NCI-H2029 treated with DMSO at 0.1 percent for 48 hours (cell line): ENCODE results near the gene CRNKL1.
A peak's percentile ranks its signal among the peaks of the same experiment; 100 is the strongest.

Experiments used
- DNase-seq: peaks from one replicate; lab custom pipeline; 2025; lab: John Stamatoyannopoulos, UW

The CRNKL1 gene

DNA sequence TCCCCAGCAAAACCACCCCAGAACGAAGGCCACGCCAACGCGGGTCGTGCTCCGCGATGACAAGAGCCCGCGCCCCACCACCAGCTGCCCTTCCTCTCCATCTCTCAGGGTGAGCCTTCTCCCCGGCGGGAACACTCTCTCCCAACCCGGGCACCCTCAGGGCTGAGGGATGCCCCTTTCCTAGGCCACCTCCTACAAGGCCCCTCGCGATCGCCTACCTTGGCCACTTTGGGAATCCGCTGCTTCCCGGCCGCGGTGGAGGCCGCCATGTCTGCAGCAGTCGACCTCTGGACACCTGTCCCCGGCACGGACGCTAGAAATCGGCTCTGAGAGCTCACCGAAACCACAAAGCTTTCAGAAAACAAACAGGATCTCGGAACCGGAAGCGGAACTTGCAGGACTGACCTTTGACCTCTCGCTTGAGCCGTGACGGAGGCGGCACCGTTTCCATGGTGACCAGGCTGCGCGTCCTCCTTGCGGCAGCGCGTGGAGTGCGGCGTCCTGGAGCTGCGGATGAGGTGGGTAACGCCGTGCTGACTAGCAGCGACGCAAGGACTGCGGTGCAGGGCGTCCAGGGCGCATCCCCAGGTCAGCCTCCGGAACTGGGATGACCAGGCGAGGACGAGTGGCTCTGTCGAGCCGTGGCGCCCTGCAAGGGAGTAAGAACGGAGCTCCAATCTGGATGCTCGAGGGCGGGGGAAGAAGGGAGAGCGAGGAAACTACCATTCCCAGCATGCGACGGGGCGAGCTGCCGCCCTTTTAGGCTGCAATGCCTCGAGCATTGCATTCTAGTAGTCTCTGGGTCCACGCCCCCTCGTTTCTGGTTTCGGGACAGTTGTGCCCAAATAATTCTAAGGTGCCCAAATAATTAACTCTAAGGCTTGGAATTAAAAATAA, at the start of gene CRNKL1, which contains the start of gene CFAP61:
Gene CRNKL1, minus strand, starts transcription at position 393 of the 897 bp plus-strand sequence. Its CDS starts 124 bp downstream, at position 269.
Gene CFAP61, plus strand, starts transcription at position 459 of the 897 bp plus-strand sequence. CDS start 4,122 bp downstream, outside the sequence.
- DNase-seq, result peak; percentile 90

DNA sequence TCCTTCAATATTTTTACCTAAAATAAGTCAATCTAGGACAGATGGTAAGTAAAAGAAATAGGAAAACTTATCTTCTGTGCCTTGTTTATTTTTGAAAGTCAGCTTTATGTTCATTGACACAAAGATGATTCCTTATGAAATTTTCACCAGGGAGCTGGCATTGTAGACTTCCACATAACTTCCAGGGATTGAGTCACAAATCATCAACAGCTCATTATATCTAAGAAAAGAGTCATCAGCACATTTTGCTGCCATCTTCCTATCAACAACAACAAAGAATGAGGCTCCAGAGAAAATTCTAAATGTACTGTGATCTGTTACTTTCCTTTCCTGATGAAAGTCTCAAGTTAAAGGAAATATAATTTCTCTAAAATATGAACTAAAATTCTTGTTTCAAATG, 48.6 kb upstream of the CRNKL1 start:
- DNase-seq, result no peak

DNA sequence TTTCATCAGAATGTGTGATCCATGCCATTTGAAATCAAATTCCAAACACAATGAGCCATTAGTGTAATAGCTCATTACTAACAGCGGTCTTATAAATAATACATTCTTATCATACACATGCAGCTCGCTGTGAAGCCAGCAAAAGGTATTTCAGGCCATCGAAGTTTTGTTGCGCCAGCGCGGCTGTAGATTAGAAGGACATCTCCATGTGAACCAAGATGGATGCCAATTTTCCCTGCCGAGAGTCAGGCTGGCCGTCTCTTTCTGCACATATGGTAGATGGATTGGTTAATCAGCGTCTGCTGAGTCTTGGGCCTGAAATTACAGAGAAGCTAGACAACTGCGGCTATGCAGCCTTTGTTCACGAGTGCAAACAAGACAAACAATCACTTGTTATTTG, 44.2 kb upstream of the CRNKL1 start:
- no peak for DNase-seq

DNA sequence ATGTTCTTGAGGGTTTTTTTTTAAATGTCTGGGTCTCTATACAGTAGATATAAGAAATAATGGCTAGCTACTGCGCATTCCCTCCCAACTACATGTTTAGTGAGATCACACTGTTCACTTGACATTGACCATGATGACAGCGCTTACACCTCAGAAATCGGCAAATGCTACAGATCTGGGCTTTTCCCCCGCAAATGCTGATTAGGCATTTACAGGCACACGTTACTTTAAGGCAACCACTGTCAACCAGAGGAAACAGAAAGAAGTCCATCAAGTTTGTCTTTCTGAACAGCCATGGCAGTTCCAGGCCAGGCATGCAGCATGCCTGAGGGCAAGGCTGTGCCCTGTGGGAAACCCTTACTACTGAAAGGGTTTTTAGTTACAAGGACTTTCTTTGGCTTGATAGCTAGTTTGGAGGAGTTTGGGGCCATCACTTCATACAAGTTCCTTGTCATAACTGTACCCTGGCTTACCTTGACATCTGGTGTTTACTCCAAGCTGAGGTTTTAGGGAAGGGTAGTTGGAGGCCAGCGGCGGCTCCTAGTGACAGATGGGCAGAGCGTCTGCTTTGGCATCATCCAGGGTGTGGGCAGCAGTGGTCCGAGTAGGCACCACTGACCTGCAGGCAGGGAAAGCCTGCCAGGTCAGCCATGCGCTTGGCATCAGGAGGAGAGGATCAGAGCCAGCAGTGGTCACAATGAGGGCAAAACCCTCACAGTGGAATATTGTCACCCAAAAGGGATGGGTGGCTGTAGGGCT, 43.0 kb upstream of the CRNKL1 start:
- DNase-seq, result no peak

DNA sequence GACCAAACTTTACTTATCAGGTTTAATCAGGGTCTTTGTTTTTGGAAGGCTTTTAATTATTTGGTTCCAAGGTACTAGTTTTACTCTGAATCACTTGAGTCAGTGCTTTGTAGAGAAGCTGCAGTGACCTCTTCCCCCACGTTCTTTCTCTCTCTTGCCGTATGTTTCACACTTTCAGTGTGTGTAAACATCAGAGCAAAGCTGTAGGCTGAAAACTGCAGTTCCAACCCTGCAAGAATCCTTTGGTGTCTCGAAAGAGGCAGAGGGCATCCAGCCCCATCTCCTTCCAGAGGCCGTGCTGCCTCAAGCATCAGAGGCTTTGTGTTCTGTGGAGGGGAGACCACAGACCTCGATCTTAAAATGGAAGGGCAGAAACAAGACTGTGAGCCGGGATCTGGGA, 42.1 kb upstream of the CRNKL1 start:
- no peak for DNase-seq

DNA sequence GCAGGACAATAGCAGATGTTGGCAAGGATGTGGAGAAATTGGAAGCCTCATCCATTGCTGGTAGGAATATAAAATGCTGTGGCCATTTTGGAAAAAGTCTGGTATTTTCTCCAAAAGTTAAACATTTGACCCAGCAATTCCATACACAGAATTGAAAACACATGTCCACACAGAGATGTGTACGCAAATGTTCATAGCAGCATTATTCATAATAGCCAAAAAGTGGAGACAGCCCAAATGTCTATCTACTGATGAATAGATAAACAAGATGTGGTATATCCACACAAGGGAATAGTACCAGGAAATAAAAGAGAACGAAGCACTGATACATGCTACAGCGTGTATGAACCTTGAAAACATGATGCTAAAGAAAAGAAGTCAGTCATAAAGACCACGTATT, 40.6 kb upstream of the CRNKL1 start:
- DNase-seq, result no peak

DNA sequence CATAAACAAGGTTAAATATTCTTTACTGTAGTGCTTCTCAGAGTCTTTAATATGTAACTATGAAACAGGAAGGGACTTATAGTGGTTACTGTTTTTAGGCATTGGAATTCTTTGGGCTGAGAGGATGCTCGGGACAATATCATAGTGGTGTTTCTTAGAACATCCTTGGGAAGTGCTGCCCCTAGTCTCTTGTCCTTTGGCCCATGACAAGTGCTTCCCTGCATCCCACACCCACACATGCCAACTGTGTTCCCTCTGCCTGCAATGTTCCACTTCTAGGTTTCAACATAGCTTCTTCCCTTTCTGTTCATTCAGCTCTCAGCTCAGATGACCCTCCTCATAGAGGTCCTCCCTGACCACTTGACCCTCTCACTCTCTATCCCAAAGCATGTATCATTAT, 37.7 kb upstream of the CRNKL1 start:
- DNase-seq, result no peak

DNA sequence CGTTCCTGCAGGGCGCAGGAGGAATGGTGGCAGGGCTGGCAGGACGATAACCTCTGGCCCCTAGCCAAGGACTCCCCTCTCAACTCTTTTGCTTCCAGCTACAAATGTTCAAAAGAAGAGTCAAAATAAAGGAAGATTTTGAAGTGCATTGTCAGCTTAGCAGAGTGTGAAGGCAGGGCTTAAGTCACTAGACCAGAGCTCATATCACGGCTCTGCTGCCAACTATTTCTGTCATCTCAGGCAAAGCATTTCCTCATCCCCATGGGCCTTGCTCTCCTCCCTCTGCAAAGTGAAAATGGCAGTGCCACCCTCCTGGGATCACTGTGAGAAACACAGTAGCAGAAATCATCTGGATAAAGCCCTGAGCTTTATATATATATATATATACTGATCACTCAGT, 36.8 kb upstream of the CRNKL1 start:
- no peak for DNase-seq

DNA sequence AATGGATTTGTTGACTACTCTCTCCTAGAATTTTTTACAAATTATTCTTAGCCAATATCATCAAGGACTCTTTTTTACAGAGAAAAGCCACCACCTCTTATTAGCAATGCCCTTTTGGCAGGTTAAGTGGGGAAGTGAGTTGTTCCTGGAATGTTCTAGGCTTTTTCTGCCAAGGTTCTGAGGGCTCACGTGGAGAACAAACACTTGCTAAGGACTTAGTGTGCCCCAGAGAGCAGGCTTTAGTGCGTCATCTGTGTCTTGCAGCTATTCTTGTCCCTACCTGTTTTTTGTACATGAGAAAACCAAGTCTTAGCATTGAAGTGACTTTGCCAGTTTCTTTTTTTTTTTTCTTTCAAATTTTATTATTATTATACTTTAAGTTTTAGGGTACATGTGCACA, 33.5 kb upstream of the CRNKL1 start:
- DNase-seq, result no peak

DNA sequence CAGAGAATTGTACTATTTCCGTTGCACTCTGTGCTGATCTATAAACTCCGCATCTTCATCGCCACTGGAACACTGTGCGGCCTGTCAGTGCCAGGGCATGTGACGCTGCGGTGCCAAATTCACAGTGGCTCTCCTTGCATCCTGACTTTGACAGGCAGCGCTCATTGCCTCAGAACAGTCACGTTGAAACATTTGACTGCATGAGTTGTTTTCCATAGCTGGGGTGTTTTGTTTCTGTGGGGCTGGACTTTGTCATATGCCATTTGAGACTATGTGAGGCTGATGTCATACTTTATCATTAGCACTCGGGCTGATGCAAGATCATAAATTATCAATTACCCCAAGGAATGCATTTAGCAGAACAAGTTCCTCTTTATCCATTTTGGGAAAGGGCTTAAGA, 32.8 kb upstream of the CRNKL1 start:
- DNase-seq, result no peak

DNA sequence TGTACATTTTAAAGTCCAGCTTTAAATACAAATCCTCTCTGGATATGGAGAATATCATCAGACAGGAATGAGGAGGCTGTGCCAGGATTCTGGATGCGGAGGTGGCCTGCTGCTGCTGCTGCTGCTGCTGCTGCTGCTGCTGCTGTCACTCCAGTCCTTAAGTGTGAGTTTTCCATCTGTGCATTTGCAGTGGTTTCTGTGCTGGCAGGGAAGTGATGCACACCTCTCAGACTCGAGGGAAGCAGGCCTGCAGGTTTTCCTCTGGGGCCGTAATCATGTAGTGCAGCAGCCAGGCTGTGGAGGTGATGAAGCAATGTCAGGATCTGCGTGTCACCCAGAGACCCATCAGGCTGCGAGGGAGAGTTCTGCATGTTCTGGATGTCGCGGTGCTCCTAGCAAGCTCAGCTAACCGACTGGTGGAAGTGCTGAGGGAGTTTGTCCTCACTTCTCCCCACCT, 32.1 kb upstream of the CRNKL1 start:
- no peak for DNase-seq

DNA sequence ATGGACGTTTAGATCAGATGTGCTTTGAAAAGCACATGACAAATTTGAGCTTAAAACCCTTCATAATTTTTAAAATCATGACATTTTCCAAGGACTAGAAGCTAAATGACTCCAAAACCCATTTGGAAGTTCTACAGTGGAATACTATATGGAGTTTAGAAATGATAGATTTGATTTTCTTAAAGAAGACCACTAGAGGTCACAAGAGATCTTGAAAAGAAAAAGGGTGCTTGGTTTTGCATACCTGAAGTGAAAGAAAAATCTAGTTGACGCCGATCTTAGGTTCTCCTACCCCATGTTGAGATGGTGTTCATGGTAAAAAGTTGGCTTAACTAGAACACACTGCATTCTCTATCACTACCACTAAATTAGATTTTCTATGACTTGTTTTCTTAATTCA, 31.5 kb upstream of the CRNKL1 start:
- peak; percentile 84 for DNase-seq

DNA sequence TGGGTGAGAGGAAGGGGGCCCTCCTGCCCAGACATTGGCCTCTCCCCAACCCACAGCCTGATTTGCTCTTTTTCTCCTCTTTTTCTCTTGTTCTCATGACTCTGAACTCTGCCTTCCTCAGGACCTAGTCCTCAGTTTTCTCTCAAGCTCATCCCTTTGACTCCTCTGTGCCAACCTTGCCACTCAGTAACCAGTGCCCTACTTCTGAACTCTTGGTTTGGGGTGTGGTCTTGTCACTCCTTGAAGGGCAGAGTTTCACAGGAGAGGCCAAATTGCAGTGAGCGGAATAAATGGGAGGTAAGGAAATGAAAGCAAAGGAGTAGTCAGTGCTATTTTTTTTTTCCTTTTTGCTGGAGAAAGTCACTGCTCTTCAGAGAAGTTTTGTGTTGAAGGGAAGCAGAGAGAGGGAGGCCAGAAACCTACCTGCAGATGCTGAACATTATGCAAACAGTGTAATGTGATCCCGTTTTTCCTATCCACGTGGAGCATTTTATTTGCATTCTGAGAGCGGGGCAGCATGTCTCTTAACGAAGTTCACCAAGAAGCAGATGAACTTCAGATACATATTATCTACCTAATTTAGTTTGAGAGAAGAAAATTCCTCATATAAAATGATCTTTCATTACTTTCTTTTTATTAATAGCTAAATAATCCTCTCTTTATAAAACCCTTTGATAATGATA, 27.0 kb upstream of the CRNKL1 start:
- peak; percentile 13 for DNase-seq

DNA sequence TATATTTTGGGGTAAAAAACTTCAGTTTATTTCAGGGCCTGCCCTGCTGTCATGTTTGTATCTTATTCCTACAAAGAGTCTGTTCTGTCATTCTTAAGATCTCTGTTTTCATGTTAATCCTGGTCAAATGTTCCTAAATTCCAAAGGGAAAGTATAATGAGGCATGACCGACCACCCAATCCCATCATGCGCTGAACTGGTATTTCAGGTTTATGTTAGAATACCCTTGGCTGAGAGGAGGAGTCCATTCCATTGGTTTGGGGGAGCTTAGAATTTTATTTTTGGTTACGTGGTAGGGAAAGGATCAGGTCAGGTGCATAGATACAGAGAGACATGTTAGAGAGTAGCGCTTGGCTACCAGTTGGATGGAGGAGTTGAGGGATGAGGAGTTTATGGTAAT, 25.8 kb upstream of the CRNKL1 start:
- no peak for DNase-seq

DNA sequence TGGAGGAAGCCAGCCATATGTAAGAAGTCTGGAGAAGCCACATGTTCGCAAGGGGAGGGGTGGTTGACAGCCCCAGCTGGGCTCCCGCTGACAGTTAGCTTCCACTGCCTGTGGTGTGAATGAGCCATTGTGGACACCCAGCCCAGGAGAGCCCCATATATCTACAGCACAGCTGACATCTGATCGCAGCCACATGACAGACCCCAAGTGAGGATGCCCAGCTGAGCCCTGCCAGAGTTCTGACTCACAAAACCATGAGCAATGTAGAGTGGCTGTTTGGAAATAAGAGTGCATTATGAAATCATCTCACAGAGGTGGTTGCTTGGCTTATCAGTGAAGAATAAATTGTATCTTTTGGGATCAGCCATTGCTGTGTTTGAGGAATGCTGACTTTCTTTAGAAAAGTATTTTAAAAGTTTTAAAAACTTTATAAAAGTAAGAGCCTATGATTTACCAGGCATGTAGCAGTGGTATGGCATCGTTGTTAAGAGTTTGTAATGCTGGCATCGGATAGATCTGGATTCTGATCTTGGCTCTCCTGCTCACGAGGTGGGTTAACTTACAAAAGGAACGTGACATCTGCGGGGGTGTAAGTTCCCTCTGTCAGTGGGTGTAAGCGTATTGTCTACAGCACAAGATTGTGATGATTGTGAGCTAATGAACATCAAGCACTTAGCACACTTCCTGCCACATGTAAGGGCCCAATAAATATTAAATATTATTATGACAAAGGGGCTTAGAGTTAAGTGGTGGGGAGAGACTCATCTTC, 24.2 kb upstream of the CRNKL1 start:
- no peak for DNase-seq

DNA sequence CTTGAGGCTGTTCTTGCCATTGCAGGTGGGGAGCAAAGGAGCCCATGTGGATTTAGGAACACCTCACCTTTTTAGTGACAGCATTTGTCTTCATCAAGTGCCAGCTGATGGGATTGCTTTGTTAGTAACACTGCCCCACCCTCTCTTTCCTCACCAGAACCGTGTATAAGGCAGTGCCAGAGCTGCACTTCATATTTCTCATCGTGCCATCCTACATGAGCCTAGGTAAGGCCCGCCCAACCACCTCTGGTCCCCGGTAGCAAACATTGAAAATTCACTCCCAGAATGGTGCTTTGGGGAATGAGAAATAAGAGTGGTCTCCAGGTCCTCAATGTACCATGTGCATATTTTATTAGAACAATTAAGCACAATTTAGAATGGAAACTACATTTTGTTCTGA, 22.8 kb upstream of the CRNKL1 start:
- DNase-seq, result no peak

DNA sequence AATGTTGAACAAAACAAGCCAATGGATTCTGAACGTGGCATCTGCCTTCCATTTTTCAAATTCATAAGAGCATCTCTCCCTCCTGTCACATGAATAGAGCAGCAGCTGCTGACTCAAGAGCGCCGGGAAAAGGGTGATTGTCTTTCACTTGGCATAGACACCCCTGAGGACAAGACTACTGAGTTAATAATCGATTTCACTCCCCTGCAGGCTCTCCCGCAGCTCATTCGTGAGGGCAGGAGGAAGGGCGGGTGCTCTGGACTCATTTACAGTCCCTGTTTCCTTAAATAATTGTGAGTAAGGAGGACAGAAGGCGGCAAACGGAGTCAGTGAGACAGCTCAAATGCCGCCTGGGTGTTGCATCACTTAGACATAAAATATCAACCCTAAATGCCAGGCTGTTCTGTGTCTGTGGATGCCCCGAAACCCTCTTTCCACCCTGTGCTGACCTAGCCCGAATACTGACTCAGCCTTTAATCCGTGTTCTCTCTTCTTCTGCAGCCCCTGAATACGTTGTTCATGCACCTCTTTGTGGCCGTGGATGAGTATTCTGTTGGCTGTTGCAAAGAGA, 21.6 kb upstream of the CRNKL1 start:
- peak; percentile 15 for DNase-seq

DNA sequence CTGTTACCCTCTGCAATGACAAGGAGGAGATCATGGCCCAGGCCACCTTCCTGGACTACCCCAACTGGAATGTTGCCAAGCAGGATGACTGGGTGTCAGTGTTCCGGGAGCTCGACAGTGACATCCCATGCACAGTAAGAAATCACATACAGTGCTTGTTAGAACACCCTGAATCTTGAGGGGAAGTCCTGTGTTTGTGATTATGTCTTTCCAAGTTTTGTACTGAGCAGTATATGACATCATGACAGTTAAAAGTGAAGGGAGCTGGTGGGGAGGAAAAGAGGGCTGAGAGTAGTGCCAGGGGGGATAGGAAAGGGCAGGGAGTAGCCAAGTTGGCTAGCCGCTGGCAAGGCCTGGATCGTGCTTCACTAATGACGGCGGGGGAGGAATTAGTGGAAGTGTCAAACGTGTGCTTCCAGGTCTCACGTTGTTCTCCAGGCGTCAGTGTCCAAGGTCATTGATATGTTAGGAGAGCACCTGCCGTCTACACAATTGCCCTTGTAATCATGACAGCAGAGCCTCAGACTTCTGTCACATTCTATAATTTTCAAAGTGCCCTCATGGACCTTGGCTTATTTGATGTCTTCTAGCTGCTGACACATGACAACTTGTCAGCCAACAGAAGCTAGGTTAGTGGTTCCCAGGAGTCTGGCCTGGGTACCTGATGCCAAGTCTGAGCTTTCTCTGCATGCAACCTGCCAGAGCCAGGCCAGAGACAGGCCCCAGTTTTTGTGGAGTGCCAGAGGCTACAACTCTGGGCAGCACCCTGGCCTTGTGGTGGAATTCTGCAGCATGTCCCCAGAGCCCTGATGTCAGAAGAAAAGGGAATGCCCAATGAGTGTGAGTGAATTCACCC, 18.8 kb upstream of the CRNKL1 start:
- DNase-seq, result no peak

DNA sequence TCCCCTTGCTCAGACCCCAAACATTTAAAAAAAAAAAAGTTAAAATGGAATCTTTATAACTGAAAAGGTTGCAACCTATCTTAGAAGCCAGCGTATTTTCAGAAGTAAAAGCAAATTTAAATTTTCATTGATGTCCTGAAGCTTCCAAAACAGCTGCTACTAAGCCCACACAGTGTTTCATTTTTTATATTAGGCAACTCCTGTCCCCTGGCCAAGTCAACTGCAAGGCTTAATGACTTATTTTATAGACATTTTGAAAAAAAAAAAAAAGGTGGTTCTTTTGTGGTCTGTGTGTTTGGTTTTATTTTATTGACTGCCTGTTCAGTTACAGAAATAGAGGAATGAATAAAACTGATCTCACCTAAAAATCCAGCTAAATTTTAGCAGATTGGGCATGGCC, 13.1 kb upstream of the CRNKL1 start:
- DNase-seq, result no peak

DNA sequence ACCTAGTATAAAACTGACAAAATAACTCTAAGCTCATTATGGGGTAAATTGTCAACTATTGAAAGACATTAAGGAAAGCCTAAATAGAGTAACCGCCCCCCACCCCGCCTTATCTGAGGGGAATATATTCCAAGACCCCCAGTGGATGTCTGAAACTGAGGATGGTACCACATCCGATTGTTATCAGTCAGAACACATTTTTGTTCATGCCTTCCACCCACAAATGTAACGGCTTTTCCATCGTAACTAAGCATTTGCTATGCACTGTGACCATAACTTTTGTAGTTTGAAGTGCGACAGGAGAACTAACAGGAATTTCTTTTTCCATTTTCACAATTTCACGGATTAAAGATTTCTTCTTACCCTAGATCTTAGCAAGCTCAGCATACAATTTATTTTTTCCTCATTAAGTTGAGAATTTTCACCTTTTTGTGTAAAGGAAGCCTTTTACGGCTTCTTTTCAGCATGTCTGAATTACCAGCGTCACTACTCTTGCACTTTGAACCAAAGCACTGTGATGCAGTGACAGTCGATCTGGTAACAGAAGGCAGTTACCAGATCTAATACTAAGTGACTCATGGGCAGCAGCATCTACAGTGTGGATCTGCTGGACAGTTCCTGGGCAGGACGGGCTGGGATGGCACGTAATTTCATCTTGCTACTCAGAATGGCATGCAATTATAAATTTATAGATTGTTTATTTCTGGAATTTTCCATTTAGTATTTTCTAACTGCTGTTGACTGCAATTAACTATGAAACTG, 11.9 kb upstream of the CRNKL1 start:
- no peak for DNase-seq
